CMK (cell line): ENCODE data around the gene PRKD1.

ENCODE experiments used
- DNase-seq: peaks from one replicate; pipeline ENCODE4 v3.0.0-alpha.2; 2010; ENCODE audit warnings: low read depth

The PRKD1 gene

GRCh38 chr14:29927376-29928116, at the start of gene PRKD1:
PRKD1 (minus strand) TSS chr14:29927847.
- DNase-seq, result no peak

GRCh38 chr14:29971101-29971500, 43.5 kb upstream of the PRKD1 start:
- no peak for DNase-seq

- no peak for DNase-seq
Measured at GRCh38 chr14:29955087-29955486, 27.4 kb upstream of the PRKD1 start.

GRCh38 chr14:29953501-29953900, 25.9 kb upstream of the PRKD1 start:
- DNase-seq, result no peak

GRCh38 chr14:29944091-29944490, 16.4 kb upstream of the PRKD1 start:
- no peak for DNase-seq

- no peak for DNase-seq
Measured at GRCh38 chr14:29941401-29941800, 13.8 kb upstream of the PRKD1 start.

GRCh38 chr14:29940482-29940881, 12.8 kb upstream of the PRKD1 start:
- DNase-seq, result no peak

GRCh38 chr14:29937116-29937515, 9.5 kb upstream of the PRKD1 start:
- DNase-seq, result no peak

GRCh38 chr14:29930283-29930682, 2.6 kb upstream of the PRKD1 start:
- DNase-seq, result no peak

GRCh38 chr14:29928117-29928640, 532 bp upstream of the PRKD1 start:
- no peak for DNase-seq

GRCh38 chr14:29926701-29927375, 809 bp downstream of the PRKD1 start:
- no peak for DNase-seq

- no peak for DNase-seq
Measured at GRCh38 chr14:29926228-29926627, 1.4 kb downstream of the PRKD1 start.

- DNase-seq, result no peak
Measured at GRCh38 chr14:29925736-29926135, 1.9 kb downstream of the PRKD1 start.

GRCh38 chr14:29925101-29925722, 2.4 kb downstream of the PRKD1 start:
- DNase-seq, result no peak

- no peak for DNase-seq
Measured at GRCh38 chr14:29919845-29920244, 7.8 kb downstream of the PRKD1 start.

- no peak for DNase-seq
Measured at GRCh38 chr14:29918981-29919380, 8.7 kb downstream of the PRKD1 start.

GRCh38 chr14:29913566-29913965, 14.1 kb downstream of the PRKD1 start:
- no peak for DNase-seq

- DNase-seq, result no peak
Measured at GRCh38 chr14:29911810-29912209, 15.8 kb downstream of the PRKD1 start.

GRCh38 chr14:29908652-29909577, 18.7 kb downstream of the PRKD1 start:
- DNase-seq, result no peak

- no peak for DNase-seq
Measured at GRCh38 chr14:29906256-29906870, 21.3 kb downstream of the PRKD1 start.

GRCh38 chr14:29905543-29905942, 22.1 kb downstream of the PRKD1 start:
- no peak for DNase-seq
